Ovary (tissue), 9 donors: ENCODE measurements around the gene IGF1. TPM values are rescaled to one million over a fixed set of nuclear protein-coding genes. Genes with fewer than 3 reads are reported as not detected.

ENCODE experiments used
- DNase-seq, 5 donors: peaks; one replicate each; pipeline ENCODE4 v3.0.0-alpha.2; 2019 to 2020
- H3K27ac ChIP-seq, 2 donors: fragments of 200-600 bp; one replicate each; pipeline versions ENCODE4 v1.5.1 to v1.8.0; 2019 to 2022
- H3K27me3 ChIP-seq: fragments of 200-600 bp; one replicate; pipeline ENCODE4 v1.8.0; 2022
- H3K36me3 ChIP-seq: fragments of 200-600 bp; sonication (generic); one replicate; pipeline ENCODE4 v1.5.1; 2019
- H3K4me1 ChIP-seq: one replicate; pipeline ENCODE4 v1.8.1; 2013; ENCODE audit warnings: mild to moderate bottlenecking, moderate library complexity; ENCODE audit not compliant: insufficient read depth
- H3K4me3 ChIP-seq: fragments of 200-600 bp; sonication (generic); one replicate; pipeline ENCODE4 v1.5.1; 2017
- H3K9me3 ChIP-seq, 2 donors: fragments of 200-600 bp in 1 of 2; sonication (generic) in 1 of 2; one replicate each; pipeline versions ENCODE4 v1.5.1 to v1.8.1; 2013 to 2019; ENCODE audit warnings: mild to moderate bottlenecking in 1 of 2, moderate library complexity in 1 of 2
- CTCF ChIP-seq, 3 donors: fragments of 450-650 bp in 2 of 3; fragments of 200-600 bp in 1 of 3; IDR thresholded peaks; one replicate each; pipeline versions ENCODE4 v1.5.1 to v1.8.0; 2016 to 2022; ENCODE audit warnings: antibody characterized with exemption in 3 of 3, mild to moderate bottlenecking in 1 of 3
- EP300 ChIP-seq: sonication (generic); formaldehyde crosslinking; IDR thresholded peaks from one replicate; pipeline ENCODE4 v1.6.1; 2017; ENCODE audit warnings: antibody characterized with exemption
- POLR2A ChIP-seq: fragments of 450-650 bp; IDR thresholded peaks from one replicate; pipeline ENCODE4 v1.6.1; 2017; ENCODE audit warnings: antibody characterized with exemption, mild to moderate bottlenecking, moderate library complexity
- WGBS, 3 donors: extraction: QIAGEN DNeasy Blood & Tissue Kit in 1 of 3; methylation state at CpG; one replicate each; pipeline versions ENCODE4 v1.1.5 to v1.1.7; 2013 to 2017; 5-methylcytosine and 5-hydroxymethylcytosine counted together
- intact Hi-C, 4 donors: fragments of 100-400 bp; cut with DNase I; formaldehyde crosslinking; loops; one replicate each; pipeline versions ENCODE4 v1.11.0 to v1.15.1; 2022 to 2023
- polyA plus RNA-seq, 2 donors: library from polyadenylated mRNA; stranded (reverse); fragments of 200-250 nt in 1 of 2; fragments of 350-450 nt in 1 of 2; fragmentation: Illumina TruSeq in 1 of 2; extraction: RNeasy Lipid Tissue Mini Kit (QIAGEN cat#74804) in 1 of 2; gene quantifications; one replicate each; pipeline ENCODE4 v1.2.3, GENCODE V29; 2013 to 2014
- total RNA-seq, 7 donors: library from RNA; depleted of rRNA in 2 of 7; stranded (reverse); fragments of >200 nt in 2 of 7; fragmentation: NEBNext Ultra II Directional in 3 of 7; extraction: Animal tissue kit (Norgen Biotek cat#: 25700) in 3 of 7; gene quantifications; one replicate each; pipeline versions ENCODE4 v1.1.0 to v1.2.4, GENCODE V29; 2016 to 2023
- donor health status: DM: no; HTN: no; CAD: no; lungs with moderate emphysema.
- donor health status: DM: no; HTN: no; CAD: no.
- donor health status: Bipolar disorder and iron deficiency.
- donor health status: DM: yes; HTN: yes; CAD: no.
- donor health status: DM: no; HTN: no; CAD: no.
- donor health status: DM: yes; HTN: yes; CAD: no.

IGF1 gene
- total and polyA plus RNA-seq, 9 donors, result 1.4 to 44.4 (median 9.3) TPM

- no peaks in the 10 kb centered on the region for H3K9me3 ChIP-seq
- H3K27me3 ChIP-seq, result no peaks in the 10 kb centered on the region
- DNase-seq, result peak; percentile 21 to 68 (median 48)
- no peak overlapping the region for H3K4me3 ChIP-seq
- no peaks in the 10 kb centered on the region for H3K36me3 ChIP-seq
- H3K27ac ChIP-seq, result no peak overlapping the region
- TF ChIP-seq POLR2A (no peak), EP300 (no peak), CTCF (IDR thresholded peaks at IDR 0.05) (peak; percentile 37 to 58 (median 43))
- 32 to 34% (median 34%) methylated on average over 12 of the region's 12 CpGs for WGBS, 3 donors
- intact Hi-C loops, result loop anchor here in 3 of 4 donors (5.0 to 10.0 kb wide), 3 partner anchors 283 to 550 kb away; no protein-coding TSS in a partner anchor
- no peaks in the 10 kb centered on the region for H3K4me1 ChIP-seq
These were observed 4.1 kb upstream of the IGF1 start for GRCh38 chr12:102484428-102484958.

- H3K4me3 ChIP-seq, result no peak overlapping the region
- no peaks in the 10 kb centered on the region for H3K36me3 ChIP-seq
- no peaks in the 10 kb centered on the region for H3K4me1 ChIP-seq
- no peaks in the 10 kb centered on the region for H3K27me3 ChIP-seq
- no peak overlapping the region for H3K27ac ChIP-seq
- no peak for DNase-seq
- intact Hi-C loops, result loop anchor here in 3 of 4 donors (5.0 to 10.0 kb wide), 3 partner anchors 283 to 549 kb away; no protein-coding TSS in a partner anchor
- WGBS, 3 donors, result 59 to 66% (median 64%) methylated on average over 3 of the region's 3 CpGs
- no peaks in the 10 kb centered on the region for H3K9me3 ChIP-seq
- TF ChIP-seq POLR2A (no peak), CTCF (IDR thresholded peaks at IDR 0.05) (no peak), EP300 (no peak)
These were observed 3.7 kb upstream of the IGF1 start for GRCh38 chr12:102484017-102484416.

GRCh38 chr12:102483466-102483865 lies 3.1 kb upstream of the IGF1 start:
- TF ChIP-seq POLR2A, result no peak
- TF ChIP-seq EP300, result no peak
- no peak for TF ChIP-seq CTCF (IDR thresholded peaks at IDR 0.05)
- intact Hi-C loops, result loop anchor here in 3 of 4 donors (5.0 to 10.0 kb wide), 3 partner anchors 284 to 549 kb away; no protein-coding TSS in a partner anchor

GRCh38 chr12:102481705-102482425 lies 1.5 kb upstream of the IGF1 start:
- Histone ChIP-seq H3K27ac (no peak overlapping the region), H3K4me3 (no peak overlapping the region), H3K36me3 (no peaks in the 10 kb centered on the region), H3K27me3 (no peaks in the 10 kb centered on the region), H3K9me3 (no peaks in the 10 kb centered on the region), H3K4me1 (peaks cover 2% of the 10 kb centered on the region)
- intact Hi-C loops, result loop anchor here in 3 of 4 donors (5.0 to 10.0 kb wide), 3 partner anchors 285 to 547 kb away; no protein-coding TSS in a partner anchor
- no peak for TF ChIP-seq POLR2A
- no peak for TF ChIP-seq CTCF (IDR thresholded peaks at IDR 0.05)
- TF ChIP-seq EP300, result no peak
- DNase-seq, result no peak

More at GRCh38 chr12:102483466-102483865, 3.1 kb upstream of the IGF1 start:
- Histone ChIP-seq H3K4me3 (no peak overlapping the region), H3K9me3 (no peaks in the 10 kb centered on the region), H3K36me3 (no peaks in the 10 kb centered on the region), H3K27me3 (no peaks in the 10 kb centered on the region), H3K4me1 (no peaks in the 10 kb centered on the region), H3K27ac (no peak overlapping the region)
- WGBS, 3 donors, result 77 to 98% (median 97%) methylated on average over 2 of the region's 2 CpGs
- no peak for DNase-seq
